ENCODE data around the gene VSIG4. TPM values are rescaled to one million over a fixed set of nuclear protein-coding genes. Genes with fewer than 3 reads are reported as not detected.

The VSIG4 gene
- total RNA-seq, 1 donor from 2014 or later: 15.1 TPM

DNA sequence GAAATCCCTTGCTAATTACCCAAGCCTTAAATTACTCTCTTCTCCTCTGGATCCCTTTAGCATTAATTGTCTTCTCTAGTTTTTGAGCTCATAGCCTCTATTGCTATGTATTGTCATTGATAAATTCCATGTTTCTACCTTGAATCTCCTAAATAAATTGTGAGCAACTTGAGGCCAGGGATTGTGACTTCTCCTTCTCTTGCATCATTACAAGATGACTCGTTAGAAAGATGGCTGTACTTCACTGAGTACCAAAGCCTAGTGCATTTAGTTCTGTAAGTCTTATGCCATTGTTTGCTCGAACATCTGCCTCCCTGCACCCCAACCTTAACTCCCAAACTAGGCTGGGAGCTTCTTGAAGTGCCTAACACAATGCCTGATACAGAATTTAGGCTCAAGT is 15.3 kb downstream of the VSIG4 start:
- no peak for DNase-seq (ENCODE audit: low spot score in 2 of 2)
- no peak for FAIRE-seq

DNA sequence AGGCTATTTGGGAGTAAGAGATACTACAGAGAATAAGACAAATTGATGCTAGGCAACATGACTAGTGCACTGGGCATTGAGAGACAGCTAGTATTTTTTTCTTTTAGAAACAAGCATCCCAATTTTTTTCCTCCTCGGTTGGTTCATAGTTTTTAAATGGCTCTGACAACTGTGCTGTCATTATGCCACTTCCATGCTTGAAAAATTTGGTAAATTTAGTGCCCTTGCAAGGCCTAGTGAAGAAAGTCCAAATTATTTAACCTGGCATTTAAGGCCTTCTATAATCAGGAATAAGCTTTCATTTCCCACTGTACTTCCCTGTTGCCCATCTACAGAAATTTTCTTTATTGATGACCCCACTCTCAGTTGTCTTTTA is 15.8 kb downstream of the VSIG4 start:
- DNase-seq (ENCODE audit: low spot score in 2 of 2) (no peak), FAIRE-seq (no peak)

DNA sequence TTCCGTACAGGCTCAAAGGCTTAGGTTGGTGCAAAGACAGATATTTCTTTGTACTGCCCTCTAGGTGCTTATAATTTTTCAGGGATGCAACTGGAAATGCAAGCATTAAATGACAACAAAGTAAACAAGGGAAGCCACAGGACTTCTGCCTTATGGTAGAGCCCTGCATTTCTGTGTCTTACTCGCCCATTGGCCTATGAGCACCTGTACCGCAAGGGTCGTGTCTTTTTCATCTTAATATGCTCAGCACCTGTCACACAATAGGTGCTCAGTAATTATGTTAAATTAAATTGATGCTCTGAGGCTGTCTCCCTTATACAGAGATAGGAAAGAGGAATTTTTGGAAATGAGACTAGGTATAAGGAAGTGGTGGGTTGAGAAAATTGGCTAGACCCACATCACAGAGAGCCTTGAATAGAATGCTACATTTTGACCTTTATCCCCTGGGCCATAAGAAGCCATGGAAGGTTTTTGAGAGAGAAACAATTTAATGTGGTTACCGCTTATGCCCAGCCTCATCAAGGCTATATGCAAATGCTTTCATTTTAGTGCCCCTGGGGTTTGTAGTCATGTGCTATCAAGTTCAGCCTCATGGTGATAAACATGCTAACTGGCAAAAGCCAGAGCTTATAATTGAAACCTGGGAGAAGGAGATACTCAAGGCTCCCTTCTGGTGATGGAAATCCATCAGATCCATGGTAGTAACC is 16.3 kb downstream of the VSIG4 start:
- FAIRE-seq: no peak
- no peak for DNase-seq (ENCODE audit: low spot score in 2 of 2)

DNA sequence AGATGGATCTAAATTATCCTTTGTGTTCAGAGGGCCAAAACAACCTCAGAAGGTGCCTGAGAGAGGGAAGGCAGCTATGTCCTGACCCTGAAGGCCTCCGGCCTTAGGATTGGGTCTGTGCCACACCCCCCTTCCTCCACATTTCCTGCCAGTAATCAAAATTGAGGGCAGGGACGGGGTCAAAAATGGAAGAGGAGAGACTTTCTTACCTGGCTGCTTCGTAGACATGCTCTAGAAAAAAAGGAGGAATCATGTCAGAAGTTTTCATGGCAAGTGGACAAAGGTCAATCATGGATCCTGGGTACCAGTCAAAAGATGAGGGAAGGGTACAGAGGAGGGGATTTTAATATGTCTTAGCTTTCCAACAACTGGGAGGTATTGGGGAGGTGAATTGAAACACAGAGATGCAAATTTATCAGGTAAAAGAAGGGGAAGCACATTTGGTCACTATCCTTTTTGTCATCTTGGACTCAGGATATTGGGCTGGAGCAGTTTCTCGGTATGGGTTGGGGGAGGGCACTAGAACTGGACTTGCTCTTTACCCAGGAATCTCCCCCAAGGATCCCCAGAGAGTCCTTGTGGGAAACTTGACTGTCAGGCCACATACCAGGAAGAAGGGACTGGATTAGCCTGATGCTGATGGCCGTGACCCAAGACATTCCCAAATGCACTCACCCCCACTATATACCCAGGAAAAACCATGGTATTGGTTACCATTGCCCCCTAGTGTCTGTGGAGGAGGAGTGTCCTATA is 17.1 kb downstream of the VSIG4 start:
- FAIRE-seq (no peak), DNase-seq (ENCODE audit: low spot score in 2 of 2) (no peak)

DNA sequence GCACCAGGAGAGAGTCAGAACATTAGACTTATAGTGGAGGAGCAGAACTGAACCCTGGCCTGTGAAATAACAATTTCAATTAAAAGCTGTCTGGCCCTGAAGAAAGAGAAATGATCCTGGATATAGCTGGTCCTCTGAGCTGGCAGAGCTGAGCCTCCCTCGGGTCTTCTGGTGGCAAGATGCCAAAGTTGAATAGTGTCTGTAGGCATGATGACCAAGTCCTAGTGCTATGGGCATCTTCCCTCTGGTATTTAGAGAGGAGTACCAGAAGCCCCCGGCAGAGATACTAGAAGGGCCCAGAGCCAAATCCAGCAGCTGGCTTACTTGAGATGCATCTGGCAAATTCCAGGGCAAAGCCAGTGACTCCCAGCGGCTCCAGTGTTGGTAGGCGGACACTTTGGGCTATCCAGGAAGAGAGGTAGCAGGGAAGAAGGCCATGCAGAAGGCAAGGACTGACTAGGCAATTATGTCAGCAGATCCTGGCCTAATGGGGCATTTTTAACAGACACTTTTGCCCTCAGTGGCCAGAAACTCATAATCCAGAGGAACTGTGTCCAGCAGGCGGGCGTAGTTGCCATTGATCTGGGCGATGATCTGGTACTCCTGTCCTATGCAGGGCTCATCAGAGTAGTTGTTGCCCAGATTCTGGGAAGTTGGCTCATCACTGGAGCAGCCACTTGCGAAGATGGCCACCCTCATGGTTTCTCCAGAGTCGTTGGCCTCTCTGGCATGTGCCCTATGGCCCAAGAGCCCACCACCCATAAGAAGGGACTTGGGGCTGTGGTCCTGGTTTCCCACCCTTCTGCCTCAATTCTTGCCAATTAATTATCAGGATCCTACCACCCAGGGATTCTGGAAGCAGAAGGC is 17.9 kb downstream of the VSIG4 start:
- FAIRE-seq (no peak), DNase-seq (ENCODE audit: low spot score in 2 of 2) (no peak)

DNA sequence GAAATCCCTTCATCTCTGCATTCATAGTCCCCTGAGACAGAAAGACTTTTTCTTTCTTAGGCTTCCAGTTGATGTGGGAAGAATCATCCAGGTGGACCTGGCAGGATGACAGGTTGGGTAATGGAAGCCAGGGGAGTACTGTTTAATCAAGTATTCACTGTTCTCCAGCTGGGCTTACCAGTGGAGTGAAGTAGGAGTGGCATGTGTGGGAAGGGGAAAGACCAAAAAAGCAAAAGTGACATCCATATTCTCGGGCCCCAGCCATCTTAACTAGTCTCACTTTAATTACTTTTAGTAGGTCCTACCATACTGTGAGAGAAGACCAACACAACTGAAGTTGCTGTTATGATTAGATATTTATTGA is 18.5 kb downstream of the VSIG4 start:
- DNase-seq (ENCODE audit: low spot score in 2 of 2): no peak
- FAIRE-seq: no peak

DNA sequence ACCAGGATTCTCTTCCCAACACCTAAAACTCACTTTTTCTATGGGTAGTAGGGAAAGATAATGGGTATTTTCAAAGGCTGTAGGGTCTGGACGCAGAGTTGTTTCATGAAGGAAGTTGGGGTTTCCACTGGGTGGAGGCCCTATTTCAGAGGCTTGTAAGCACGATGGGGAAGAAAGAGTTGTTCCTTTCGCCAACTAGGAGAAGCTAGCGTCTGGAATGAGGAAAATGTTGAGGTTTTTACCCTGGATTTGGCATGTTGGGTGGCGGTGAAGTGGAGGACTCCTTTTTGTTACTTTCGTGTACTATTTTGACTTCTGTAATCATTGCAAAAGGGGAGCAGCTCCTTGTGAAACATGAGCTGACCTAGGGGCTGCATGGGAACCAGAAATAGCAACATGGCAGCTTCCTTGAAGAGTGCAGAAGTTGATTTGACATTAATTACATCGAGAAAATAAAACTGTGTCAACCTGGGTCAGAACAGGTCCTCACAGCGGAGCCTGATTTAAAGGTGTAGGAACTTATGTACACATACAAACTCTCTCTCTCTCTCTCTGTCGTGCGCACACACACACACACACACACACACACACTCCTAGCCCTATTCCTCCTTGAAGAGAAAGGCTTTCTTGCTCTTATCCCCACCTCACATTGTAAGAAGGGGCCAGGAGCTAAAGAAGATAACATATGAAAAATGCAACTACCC is 19.1 kb downstream of the VSIG4 start:
- FAIRE-seq (no peak), DNase-seq (ENCODE audit: low spot score in 2 of 2) (no peak)

DNA sequence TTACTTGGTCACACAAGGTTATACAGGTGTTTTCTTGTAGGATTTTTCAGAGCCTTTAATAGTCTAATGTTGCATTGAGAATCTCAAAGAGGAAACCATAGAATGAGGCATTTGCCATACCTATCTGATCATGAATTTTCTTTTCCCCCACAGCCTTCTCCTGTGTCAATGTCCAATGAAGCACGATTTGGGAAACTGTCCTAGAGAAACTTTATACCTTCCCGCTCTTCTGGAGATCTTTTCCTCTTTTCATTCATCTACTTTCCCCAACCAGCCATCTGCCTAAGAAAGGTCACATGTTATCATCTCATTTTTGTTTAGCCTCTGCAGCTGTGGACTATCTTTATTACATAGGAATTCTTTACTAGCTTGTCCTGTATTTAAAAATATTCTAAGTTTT is 19.9 kb downstream of the VSIG4 start:
- FAIRE-seq (no peak), DNase-seq (ENCODE audit: low spot score in 2 of 2) (no peak)

DNA sequence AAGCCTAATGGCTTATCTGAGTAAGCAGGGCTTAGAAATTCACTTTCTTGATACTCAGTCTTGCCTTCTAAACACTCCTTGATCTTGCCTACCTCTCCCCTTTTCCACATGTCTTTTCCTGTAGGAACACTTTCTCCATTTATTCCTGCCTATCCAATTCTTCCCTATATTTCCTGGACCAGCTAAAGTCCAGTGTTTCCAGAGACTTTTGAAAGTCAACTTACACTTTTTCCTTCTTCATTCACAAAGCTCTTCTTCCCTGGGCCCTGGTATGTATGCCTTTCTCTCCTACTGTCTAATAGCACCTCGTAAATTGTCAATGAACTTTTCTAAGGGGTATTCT is 20.6 kb downstream of the VSIG4 start:
- FAIRE-seq (no peak), DNase-seq (ENCODE audit: low spot score in 2 of 2) (no peak)

DNA sequence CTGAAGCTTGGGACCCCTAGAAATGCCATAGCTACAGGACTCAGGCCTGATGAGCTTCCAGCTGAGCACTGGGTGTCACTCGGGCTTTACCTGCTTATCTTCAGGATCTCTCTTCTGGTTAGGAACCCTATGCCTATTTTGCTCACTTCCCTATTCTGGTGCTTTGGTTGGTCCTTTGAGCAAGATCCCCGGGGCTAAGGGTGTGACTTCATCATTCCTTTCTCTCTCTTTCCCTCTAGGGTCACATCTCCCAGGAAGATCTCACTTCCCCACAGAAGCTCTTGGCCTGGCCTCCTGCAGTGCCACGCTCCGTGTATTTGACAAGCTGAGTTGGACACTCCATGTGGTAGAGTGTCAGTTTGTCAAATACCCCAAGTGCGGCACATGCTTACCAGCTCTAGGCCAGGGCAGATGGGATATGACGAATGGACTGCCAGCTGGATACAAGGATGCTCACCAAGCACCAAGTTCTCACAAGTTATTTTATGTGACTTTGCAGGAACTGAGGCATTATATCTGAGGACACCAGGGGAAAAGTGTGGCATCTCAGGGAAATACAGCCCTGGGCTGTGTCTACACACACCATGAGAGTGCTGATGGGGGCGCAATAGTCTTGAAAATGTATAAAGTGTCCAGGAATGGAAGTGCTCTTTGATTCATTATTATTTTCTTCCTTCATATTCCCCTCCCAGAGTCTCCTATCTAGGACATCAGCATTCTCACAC is 21.1 kb downstream of the VSIG4 start:
- no peak for DNase-seq (ENCODE audit: low spot score in 2 of 2)
- no peak for FAIRE-seq

DNA sequence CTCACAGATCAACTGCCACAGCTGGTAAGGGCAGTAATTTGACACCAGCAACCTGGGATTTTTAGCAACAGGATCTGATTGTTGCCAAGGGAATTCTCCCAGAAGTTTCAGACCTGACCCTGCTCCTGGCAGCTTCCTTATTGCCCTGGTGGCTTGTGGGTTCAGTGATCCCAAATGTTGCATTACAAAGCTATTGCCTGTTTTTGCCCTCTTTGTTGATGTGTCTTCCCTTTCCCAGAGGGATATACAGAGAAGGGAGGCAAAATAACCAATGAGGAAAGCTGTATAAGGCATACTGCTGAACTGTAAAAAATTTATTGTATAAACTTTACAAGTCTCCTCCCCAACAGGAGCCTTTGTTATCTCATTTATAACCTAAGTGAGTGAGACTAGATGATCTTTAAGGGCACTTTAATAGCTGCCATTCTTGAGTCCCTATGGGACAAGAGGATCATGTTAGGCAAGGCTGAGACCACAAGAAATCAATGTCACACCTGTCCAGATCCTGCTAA is 22.2 kb downstream of the VSIG4 start:
- DNase-seq (ENCODE audit: low spot score in 2 of 2) (no peak), FAIRE-seq (no peak)

DNA sequence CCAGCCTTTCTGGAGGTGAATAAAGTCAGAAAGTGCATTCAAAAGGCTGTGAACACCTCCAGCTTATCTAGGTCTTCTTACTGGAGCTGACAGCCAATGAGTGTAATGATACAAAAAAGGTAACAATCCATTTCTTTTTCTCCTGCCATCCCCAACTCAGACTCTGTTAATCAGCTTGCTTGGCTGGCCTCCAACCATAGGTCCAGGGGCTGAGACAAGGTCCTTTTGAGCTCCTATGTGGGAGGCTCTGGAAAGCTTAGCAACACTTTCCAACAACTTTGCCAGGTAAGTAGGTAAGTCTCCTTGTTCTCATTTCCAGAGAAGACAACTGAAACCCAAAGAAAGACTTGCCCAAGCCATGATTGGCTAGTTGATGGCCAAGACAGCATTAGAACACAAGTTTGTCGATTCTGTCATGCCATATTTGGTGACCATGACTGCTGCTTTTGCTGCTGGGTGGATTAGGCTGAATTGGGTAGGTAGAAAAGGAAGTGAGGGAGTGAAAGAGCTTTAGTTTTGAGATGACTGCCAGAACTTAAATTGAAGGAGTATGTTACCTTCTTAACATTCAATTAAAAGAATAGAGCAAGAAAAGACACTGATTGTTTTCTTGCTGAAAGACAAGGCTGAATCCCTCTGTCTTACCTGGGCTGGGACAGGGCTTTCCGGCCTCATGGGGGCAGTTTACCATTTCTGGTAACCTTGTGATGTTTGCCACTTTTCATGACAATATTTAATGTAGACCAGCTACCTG is 22.8 kb downstream of the VSIG4 start:
- DNase-seq (ENCODE audit: low spot score in 2 of 2) (no peak), FAIRE-seq (no peak)

DNA sequence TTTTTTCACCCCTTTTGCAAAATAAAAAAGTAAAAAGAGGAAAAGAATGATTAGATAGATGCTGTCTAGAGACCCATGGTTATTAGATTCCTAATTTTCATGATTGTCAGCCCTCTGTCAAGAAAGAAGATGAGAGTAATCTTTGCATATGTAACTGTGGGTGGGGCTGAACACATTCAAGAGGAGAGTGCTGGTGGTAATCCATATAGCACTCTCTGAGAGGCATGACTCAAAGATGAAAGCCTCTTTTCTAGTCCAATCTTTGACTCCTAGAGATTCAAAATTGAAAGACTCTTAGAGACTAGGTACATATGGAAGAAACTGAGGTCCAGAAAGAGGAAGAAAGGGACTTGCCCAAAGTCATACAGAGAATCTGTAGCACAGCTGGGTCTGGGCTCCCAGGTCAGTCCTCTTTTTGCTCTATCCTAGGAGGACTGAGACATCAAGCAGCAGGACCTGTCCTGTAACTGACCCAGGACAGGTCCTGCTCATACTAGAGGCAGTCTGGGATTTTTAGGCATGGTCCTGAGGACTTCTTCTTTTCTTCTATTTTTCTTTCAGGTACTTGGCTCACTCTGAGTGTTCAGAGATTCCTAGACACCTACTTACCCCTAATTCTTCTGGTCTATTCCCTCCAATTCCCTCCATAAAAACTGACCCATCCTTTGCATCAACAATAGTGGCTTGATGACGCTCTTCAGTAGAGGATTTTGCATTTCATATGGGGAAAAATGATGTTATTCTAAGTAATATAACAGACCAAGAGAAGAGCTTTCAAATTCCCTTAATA is 23.8 kb downstream of the VSIG4 start:
- DNase-seq (ENCODE audit: low spot score in 2 of 2) (no peak), FAIRE-seq (no peak)

DNA sequence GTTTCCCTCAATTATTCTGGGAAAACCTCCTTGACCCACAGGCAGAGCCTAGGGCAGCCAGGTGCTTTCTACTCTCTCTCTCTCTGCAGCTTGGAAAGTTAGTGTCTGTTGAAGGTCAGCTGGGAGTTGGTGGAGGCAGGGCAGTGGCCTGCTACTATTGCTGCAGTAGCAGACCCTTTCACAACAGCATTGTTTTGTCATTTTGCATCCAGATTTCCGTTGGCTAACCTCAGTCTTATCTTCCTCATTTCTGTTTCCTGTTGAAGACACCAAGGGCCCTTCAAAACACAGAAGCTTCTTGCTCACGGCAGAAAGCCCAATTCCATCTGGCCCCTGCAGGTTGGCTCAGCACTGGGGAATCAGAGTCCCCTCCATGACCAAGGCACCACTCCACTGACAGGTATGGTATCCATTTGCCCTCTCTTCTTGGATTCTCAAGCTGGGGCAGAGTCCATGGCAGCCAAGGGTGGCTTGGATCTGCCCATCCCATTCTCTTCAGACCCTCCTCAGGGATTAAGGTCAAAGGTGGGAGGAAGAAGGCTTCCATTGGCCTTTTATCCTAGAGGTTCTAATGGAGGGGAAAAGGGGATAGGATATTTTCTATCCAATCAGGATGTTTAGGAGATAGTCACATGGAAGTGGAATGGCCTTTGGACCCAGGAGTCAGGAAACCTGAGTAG is 24.6 kb downstream of the VSIG4 start:
- FAIRE-seq (no peak), DNase-seq (ENCODE audit: low spot score in 2 of 2) (no peak)

DNA sequence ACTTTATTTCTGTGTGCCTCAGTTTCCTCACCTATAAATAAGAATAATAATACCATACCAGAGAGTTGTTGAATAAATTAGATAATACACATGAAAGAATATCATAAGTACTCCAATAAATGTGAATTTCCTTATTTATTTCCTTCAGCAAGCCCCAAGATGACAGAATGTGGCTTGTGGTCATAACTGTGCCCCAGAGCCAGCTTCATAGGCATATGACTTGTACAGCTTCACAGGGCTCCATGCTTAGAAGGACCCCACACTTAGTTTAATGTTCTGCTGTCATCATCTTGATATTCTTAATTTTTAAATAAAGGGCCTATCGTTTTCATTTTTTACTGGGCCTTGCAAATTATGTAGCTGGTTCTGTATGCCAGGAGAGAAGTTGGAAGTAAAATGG is 25.3 kb downstream of the VSIG4 start:
- DNase-seq (ENCODE audit: low spot score in 2 of 2) (no peak), FAIRE-seq (no peak)

DNA sequence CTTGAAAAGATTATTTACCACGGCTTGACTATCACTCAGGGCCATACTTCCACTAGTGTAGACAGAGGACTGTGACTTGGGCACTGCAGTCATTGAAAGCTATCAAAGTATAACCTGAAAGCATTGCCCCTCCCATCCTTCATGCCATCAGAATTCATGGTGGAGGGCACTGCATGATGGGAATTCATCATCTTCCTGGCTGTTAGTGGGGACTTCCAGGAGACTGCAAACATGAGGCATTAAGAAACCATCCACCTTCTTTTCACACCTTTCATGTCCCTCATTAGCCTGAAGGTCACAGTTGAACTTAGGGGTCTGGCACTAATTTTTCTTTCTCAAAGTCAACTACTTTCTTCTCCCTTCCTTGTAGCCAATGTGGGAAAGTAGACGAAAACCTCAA is 25.8 kb downstream of the VSIG4 start:
- DNase-seq (ENCODE audit: low spot score in 2 of 2) (no peak), FAIRE-seq (no peak)

DNA sequence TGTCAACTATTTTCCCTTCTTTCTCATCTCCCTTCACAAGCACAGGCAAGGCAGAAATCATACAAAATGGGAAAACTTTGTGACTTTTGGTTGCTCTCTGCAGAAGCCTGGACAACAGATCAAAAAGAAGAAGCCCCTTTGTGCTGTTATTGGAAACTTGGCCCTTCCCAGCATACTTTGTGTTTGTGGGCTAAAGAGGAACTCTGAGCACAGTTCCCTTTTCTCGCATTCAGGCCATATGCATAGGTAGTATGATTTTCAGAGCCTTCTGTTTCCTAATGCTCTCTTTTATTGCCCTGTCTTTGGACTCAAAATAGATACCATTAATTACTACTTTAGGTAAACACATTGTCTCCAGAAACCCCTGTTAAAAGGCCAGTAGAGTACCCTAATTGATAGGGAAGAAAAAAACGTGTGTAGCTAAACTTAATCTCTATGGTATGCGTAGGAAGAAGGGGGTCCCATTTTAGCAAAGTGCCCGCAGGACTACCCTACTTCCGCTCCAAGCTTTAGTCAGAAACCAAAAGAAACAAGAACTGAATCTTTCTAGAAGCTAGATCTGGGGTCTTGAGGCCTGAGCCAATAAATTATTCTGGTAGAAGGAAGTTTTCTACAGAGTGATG is 26.6 kb downstream of the VSIG4 start:
- DNase-seq (ENCODE audit: low spot score in 2 of 2): no peak
- no peak for FAIRE-seq

All from frontal cortex (tissue), 4 donors.